Frontal cortex (tissue), 4 donors: ENCODE data around the gene KRTAP12-4. TPM values are rescaled to one million over a fixed set of nuclear protein-coding genes. Genes with fewer than 3 reads are reported as not detected.
A peak's percentile ranks its signal among the peaks of the same experiment; 100 is the strongest.
"Not testable (repeated sequence)": the region's sequence is repeated elsewhere in the genome, so short reads cannot be mapped to it uniquely, and the experiment has no call there.

Source experiments
- DNase-seq, 2 donors: peaks; one replicate each; pipeline ENCODE4 v3.0.0; 2012; ENCODE audit warnings: low spot score in 2 of 2
- FAIRE-seq: peaks from 2 replicates; lab custom pipeline; 2012; peaks lifted over from hg19 to GRCh38; lab: Jason Lieb, UNC
- total RNA-seq: library from RNA; depleted of rRNA; stranded (reverse); fragments of >200 nt; gene quantifications from one replicate; pipeline ENCODE4 v1.2.3, GENCODE V29; 2014
- donor health status: control.
- donor health status: control.
- donor health status: control.

The KRTAP12-4 gene
- total RNA-seq, 1 donor from 2014 or later: not detected

DNA sequence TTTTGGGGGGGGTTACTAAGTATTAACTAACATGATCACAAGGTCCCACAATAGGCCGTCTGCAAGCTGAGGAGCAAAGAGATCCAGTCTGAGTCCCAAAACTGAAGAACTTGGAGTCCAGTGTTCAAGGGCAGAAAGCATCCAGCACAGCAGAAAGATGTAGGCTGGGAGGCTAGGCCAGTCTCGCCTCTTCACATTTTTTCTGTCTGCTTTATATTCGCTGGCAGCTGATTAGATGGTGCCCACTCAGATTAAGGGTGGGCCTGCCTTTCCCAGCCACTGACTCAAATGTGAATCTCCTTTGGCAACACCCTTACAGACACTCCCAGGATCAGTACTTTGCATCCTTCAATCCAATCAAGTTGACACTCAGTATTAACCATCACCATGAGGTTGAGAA lies 35.3 kb upstream of the KRTAP12-4 start:
- not testable (repeated sequence) for FAIRE-seq

DNA sequence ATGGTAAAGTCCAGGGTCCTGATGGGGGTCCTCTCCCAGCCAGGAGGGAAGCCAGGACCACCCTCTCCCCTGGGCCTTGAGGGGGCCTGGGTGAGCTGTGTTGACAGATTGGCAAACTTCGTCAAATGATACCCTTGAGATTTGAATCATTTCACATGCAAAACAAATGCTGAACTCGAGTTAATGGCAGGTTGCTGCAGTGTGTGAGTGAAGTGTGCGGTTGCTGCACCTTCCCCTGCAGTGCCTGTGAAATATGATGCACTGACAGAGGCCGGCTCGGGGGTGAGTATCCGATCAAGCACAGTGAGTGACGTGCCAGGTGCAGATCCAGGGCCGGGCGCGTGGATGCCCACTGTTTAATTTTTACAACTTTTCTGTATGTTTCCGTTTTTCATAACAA lies 33.2 kb upstream of the KRTAP12-4 start:
- FAIRE-seq: no peak
- no peak for DNase-seq

More for the DNA sequence above, 35.3 kb upstream of the KRTAP12-4 start:
- DNase-seq: not testable (repeated sequence)

DNA sequence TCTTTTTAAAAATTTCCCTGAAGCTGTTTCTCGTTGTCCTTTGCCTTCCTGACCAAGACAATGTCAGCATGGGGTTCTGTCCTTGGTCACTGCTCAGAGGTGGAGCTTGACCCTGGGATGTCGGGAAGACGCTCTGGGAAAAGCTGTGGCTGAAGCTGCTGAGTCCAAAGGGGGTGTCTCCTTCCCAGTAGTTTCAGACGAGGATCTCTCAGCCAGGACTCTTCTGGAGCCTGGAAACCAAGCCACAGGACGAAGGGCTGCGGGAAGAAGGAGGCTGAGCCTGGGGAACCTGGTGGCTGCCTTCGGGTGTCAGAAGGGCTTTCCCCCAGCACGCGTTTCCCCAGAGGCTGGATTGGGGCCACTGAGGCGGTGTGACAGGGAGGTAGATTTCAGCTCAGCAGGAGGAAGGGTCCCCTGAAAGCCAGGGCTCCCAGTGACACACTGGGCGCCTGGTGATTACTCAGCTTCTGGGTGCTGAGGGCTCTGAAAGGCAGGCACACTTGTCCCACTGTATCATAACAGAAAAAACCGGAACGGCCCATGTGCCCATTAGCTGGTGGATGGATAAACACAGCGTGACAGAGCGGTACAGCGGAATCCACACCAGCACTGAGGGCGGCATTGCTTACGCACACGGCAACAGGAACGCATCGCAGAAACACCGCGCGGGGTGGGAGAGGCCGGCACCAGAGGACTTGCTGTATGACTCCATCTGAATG lies 32.5 kb upstream of the KRTAP12-4 start:
- no peak for FAIRE-seq
- no peak for DNase-seq

DNA sequence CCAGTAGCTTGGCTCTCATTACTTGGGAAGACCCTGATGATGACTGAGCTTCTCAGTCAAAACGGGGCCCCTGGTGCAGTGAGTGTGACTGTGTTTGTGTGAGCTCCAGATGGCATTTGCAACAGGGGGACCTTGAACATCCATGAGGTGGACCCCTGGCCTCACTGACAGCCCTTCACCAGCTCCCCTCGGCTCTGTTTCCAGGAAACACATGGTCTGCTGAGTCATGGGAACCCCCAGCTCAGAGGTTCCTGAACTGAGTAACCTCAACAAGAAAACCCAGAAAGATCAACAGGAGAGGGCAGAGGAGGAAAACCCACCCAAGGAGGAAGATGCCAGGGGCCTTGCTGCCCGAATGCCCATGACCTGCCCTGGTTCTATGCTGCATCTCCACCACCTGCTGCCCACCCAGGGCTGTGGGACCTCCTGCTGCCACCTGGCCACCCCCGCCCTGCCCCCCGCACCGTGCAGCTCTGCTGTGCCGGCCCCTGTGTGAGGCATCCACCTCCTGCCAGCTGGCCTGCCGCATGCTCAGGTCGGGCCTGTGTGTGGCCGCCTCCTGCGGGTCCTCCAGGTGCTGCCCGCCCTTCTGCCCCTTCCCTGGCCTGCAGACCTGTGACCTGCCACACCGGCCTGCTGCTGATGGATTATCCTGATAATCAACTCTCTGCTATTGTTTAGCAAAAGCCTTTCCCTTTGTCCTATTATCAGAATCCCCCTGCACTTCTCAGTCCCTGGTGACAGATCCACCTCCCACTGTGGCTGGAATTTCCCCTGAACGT lies 31.7 kb upstream of the KRTAP12-4 start:
- no peak for FAIRE-seq
- DNase-seq: no peak

DNA sequence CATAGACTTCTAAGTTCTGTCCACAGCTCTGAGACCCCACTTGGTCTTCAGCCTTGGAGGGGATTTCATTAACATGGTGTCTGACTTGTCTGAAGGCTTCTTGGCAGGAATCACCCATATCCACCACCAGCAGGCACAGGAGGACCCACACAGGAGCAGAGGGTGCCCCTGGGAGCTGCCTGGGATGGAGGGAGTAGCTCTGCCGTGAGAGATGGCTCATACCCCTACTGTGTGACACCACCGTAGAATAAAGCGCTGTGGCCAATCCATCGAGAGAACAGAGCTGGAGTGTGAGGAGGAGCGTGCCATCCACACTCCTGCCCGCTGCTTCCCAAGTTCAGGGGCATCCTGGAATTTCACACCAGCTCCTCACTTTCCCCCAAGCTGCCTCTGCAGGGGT lies 30.6 kb upstream of the KRTAP12-4 start:
- not testable (repeated sequence) for FAIRE-seq

DNA sequence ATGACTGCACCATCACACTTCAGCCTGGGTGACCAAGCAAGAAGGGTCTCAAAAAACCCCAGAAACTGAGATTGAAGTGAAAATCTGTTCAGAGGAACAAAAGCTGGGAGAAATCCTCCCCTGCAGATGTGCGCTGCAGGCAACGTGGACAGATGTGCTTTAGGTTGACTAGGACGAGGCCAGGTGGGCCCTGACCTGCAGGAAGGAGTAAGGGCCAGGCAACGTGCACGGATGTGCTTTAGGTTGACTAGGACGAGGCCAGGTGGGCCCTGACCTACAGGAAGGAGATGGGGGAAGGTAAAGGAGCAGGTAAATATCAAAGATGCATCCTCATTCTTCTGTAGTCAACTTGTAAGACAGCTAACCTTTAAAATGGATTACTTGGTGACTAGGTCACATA lies 30.0 kb upstream of the KRTAP12-4 start:
- FAIRE-seq (no peak), DNase-seq (no peak)

More for the DNA sequence above, 30.6 kb upstream of the KRTAP12-4 start:
- not testable (repeated sequence) for DNase-seq

GRCh38 chr21:44684077-44684476 lies 29.6 kb upstream of the KRTAP12-4 start:
- no peak for DNase-seq
- no peak for FAIRE-seq

DNA sequence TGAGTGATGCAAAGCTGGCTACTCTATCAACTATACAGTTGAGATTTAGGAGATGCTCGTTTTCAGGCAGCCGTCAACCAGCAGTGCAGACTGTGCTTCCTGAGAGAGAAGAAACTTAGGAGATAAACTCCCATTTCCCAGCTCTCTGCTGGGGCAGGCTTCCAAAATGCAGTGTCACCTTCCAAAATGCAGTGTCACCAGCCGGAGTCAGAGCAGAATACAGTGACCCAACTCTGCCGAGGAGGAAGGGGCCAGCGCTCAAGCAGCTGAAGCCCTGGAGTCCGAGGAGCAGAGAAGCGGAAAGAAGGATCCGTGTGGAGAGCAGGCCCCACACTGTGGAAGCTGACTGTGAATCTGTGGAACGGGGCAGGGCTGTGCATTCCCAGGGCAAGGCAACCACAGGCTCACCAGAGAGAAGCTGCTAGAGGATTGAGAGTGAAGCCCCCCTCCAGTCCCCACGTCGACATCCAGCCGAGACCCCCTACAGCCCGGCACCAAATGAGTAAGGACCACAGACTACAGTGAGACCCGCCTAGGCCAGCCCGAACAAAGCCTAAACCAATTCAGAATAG lies 28.2 kb upstream of the KRTAP12-4 start:
- DNase-seq: no peak
- FAIRE-seq: no peak

DNA sequence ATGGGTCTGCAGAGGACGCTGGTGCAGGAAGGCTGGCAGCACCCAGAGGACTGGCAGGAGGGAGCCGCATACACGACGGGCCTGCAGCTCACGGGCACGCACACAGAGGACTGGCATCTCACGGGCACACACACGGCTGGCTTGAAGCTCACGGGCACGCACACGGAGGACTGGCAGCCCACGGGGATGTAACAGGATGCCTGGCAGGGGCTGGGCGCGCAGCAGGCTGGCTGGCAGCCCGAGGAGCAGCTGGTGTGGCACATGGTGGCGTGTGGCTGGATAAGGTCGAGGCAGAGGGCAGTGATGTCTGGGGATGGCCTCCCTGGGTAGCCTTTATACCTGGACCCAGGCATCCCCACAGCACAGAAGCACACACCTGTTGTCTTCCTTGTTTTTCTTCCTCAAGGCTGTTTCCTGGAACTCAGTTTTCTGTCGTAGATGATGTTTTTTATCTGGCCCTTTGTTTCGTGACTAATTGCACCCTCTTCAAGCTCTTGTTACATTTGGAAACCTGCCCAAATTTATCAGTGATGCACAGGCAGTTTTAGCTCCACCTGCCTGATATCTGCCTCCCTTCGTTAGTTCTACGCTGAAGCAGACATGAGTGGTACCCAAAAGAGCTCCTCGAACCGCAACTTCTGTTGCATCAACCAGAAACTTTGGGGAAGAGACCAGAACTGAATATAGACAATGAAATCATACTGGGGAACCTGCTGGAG lies 27.6 kb upstream of the KRTAP12-4 start, which contains the start of gene KRTAP12-1:
TSS of gene KRTAP12-1 (minus strand) at position 303 of the 719 bp plus-strand sequence. CDS start at position 263, 40 bp downstream.
- no peak for FAIRE-seq
- DNase-seq: no peak

GRCh38 chr21:44681152-44681551 lies 26.7 kb upstream of the KRTAP12-4 start:
- DNase-seq (no peak), FAIRE-seq (no peak)

GRCh38 chr21:44677881-44678280 lies 23.4 kb upstream of the KRTAP12-4 start:
- FAIRE-seq (no peak), DNase-seq (no peak)

DNA sequence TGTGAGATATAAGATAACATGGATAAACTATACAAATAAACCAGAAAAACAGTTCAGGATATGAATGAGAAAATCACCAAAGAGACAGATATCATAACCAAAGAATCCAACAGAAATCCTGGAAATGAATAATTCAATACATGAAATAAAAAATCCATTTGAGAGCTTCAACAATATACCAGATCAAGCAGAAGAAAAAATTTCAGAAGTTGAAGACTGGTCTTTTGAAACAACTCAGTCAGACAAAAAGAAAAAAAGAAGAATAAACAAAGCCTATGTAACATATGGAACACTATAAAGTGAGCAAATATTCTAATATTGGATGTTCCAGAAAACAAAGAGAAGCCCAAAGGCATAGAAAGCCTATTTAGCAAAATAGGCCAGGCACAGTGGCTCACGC lies 17.5 kb upstream of the KRTAP12-4 start:
- DNase-seq: no peak
- FAIRE-seq: peak; percentile 23

DNA sequence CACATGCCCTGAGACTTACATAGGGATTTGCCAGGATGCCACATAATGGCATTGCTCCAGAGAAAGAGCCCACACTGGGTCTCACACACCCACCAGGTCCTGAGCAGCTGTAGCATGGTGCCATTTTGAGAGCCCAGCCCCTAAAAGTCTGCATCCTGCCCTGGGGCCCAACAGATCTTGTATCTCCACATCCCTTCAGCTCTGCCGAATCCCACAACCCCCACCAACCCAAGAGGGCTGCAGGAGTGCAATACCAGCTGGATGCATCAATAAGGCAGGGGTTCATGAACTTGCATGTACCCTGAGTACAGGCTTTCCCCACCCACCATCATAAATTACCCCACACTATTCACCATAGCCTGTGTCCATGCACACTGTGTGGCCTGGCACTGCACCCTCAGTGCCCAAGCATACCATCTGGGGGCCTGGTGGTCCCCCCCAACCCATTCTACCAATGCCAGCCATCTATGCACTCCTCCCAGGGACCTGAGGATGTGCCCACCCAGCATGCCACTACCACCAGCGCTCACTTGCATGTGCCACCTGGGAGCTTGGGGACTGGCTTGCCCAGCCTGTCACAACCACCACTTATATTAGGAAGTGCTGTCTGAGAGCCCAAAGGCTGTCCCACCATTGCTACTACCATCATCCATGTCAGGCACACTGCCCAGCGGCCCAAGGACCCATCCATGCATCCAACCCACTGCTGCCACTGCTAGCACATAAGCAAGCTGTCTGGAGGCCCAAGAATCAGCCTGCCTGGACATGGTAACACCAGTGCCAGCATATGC lies 16.4 kb upstream of the KRTAP12-4 start:
- FAIRE-seq: no peak
- DNase-seq: no peak

- DNase-seq: no peak
- no peak for FAIRE-seq
Measured at GRCh38 chr21:44667612-44668011, 13.2 kb upstream of the KRTAP12-4 start.

DNA sequence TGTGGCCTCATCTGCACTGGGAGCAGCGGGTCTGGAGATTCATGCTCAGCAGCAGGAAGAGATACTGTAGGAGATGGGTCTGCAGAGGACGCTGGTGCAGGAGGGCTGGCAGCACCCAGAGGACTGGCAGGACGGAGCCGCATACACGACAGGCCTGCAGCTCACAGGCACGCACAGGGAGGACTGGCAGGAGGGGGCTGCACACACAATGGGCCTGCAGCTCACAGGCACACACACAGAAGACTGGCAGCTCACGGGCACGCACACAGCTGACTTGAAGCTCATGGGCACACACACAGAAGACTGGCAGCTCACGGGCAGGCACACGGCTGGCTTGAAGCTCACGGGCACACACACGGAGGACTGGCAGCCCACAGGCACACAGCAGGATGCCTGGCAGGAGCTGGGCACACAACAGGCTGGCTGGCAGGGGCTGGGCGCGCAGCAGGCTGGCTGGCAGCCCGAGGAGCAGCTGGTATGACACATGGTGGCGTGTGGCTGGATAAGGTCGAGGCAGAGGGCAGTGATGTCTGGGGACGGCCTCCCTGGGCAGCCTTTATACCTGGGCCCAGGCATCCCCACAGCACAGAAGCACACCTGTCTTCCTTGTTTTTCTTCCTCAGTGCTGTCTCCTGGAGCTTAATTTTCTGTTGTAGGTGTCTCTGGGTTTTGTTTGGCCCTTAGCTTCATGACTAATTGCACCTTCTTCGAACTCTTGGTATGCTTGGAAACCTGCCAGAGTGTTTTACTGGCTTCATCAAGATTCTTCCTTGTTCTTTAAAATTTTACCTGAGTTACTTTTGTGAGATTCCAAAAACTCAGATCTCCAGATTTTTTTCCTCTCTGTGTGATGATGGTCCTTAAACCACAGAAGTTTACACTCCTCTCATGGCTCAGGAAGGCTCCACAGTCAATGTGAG lies 12.2 kb upstream of the KRTAP12-4 start, which contains the start of gene KRTAP12-2:
TSS of gene KRTAP12-2 (minus strand) at position 527 of the 920 bp plus-strand sequence. CDS start at position 486, 41 bp downstream.
- no peak for DNase-seq
- FAIRE-seq: no peak

GRCh38 chr21:44664691-44665090 lies 10.2 kb upstream of the KRTAP12-4 start:
- no peak for FAIRE-seq
- no peak for DNase-seq

GRCh38 chr21:44661567-44661966 lies 7.1 kb upstream of the KRTAP12-4 start:
- not testable (repeated sequence) for FAIRE-seq, DNase-seq
